A549 (cell line): ENCODE data around the gene METRNL. TPM values are rescaled to one million over a fixed set of nuclear protein-coding genes. Genes with fewer than 3 reads are reported as not detected.

Experiments
- ATAC-seq, 2 experiments: fragments of 200-7000 bp in 1 of 2; fragments of >200 bp in 1 of 2; cut with Nextera tagmentation in 1 of 2; cut with Tn5 transposase in 1 of 2; 3 replicates each; pipeline versions ENCODE4 v1.8.0 to v1.9.1; 2018 to 2020; ENCODE audit warnings: mild to moderate bottlenecking in 1 of 2, moderate library complexity in 1 of 2
- CTCF ChIA-PET: fragments of 300-600 bp; sonication (Branson Sonifier 250); formaldehyde crosslinking; extraction: SDS; loops from one replicate; lab custom pipeline; 2021; ENCODE audit warnings: antibody characterized with exemption, inconsistent platforms; lab: Yijun Ruan, JAX
- POLR2A ChIA-PET: fragments of 350-600 bp; formaldehyde crosslinking; extraction: SDS; loops from one replicate; lab custom pipeline; 2021; ENCODE audit warnings: antibody characterized with exemption, inconsistent platforms; lab: Yijun Ruan, JAX
- DNase-seq, 2 experiments: peaks; one replicate each; pipeline versions ENCODE4 v3.0.0 to v3.0.0-alpha.2; 2011 to 2016; ENCODE audit warnings: low read depth in 1 of 2, low spot score in 1 of 2
- FAIRE-seq: peaks from 2 replicates; lab custom pipeline; 2011; peaks lifted over from hg19 to GRCh38; lab: Jason Lieb, UNC
- H3K27ac ChIP-seq, 2 experiments: fragments of >200 bp; sonication (Bioruptor Twin); formaldehyde crosslinking; 3 replicates each; pipeline ENCODE4 v1.5.1; 2016 to 2017
- H3K4me1 ChIP-seq: fragments of >200 bp; sonication (Bioruptor Twin); formaldehyde crosslinking; 3 replicates; pipeline ENCODE4 v1.6.1; 2016
- H3K4me2 ChIP-seq: fragments of >200 bp; sonication (Bioruptor Twin); formaldehyde crosslinking; 3 replicates; pipeline ENCODE4 v1.6.1; 2016
- H3K4me3 ChIP-seq: fragments of >200 bp; sonication (Bioruptor Twin); formaldehyde crosslinking; 3 replicates; pipeline ENCODE4 v1.5.1; 2016
- H3K9me3 ChIP-seq: fragments of >200 bp; sonication (Bioruptor Twin); formaldehyde crosslinking; 3 replicates; pipeline ENCODE4 v1.6.1; 2016
- CBX8 ChIP-seq: fragments of 200-600 bp; sonication (generic); IDR thresholded peaks from 2 replicates; pipeline ENCODE4 v1.6.1; 2016
- CHD4 ChIP-seq: fragments of 200-600 bp; sonication (generic); IDR thresholded peaks from 2 replicates; pipeline ENCODE4 v1.6.1; 2016; ENCODE audit warnings: antibody characterized with exemption, mild to moderate bottlenecking, borderline replicate concordance
- ELK1 ChIP-seq: fragments of 150-350 bp; IDR thresholded peaks from 2 replicates; pipeline ENCODE4 v1.6.1; 2014; ENCODE audit warnings: low read depth, mild to moderate bottlenecking, low read length
- ESRRA ChIP-seq: fragments of 150-350 bp; IDR thresholded peaks from 2 replicates; pipeline ENCODE4 v1.6.1; 2014; ENCODE audit warnings: mild to moderate bottlenecking, low read length, borderline replicate concordance
- FOXS1 ChIP-seq: fragments of 250-450 bp; sonication (Bioruptor Pico); IDR thresholded peaks from 2 replicates; pipeline ENCODE4 v1.5.0; 2020; ENCODE audit warnings: mild to moderate bottlenecking, moderate library complexity
- GATA3 ChIP-seq: IDR thresholded peaks from 2 replicates; pipeline ENCODE4 v1.6.1; 2012; ENCODE audit warnings: borderline replicate concordance
- HDAC2 ChIP-seq: fragments of 200-600 bp; sonication (generic); IDR thresholded peaks from 2 replicates; pipeline ENCODE4 v1.6.1; 2016
- HEYL ChIP-seq: fragments of 250-450 bp; sonication (Bioruptor Pico); IDR thresholded peaks from 2 replicates; pipeline ENCODE4 v1.8.0; 2021; ENCODE audit warnings: mild to moderate bottlenecking, moderate library complexity
- HMGXB4 ChIP-seq: fragments of 250-450 bp; sonication (Bioruptor Pico); IDR thresholded peaks from 2 replicates; pipeline ENCODE4 v1.5.0; 2021; ENCODE audit warnings: mild to moderate bottlenecking, moderate library complexity, borderline replicate concordance
- HOXA7 ChIP-seq: fragments of 250-450 bp; sonication (Bioruptor Pico); IDR thresholded peaks from 2 replicates; pipeline ENCODE4 v1.5.0; 2020; ENCODE audit warnings: mild to moderate bottlenecking, moderate library complexity
- HOXB13 ChIP-seq: fragments of 250-450 bp; sonication (Bioruptor Pico); IDR thresholded peaks from 2 replicates; pipeline ENCODE4 v1.5.0; 2020; ENCODE audit warnings: low read depth, mild to moderate bottlenecking, moderate library complexity
- JUN ChIP-seq, 2 experiments: fragments of >200 bp; sonication (Bioruptor Twin); formaldehyde crosslinking; IDR thresholded peaks; 2 replicates in 1 of 2; 3 replicates in 1 of 2; pipeline ENCODE4 v1.6.1; 2016 to 2017
- MAFK ChIP-seq: fragments of 450-650 bp; IDR thresholded peaks from 2 replicates; pipeline ENCODE4 v1.6.1; 2014; ENCODE audit not compliant: partially characterized antibody
- MAZ ChIP-seq: fragments of 150-350 bp; IDR thresholded peaks from 2 replicates; pipeline ENCODE4 v1.6.1; 2014; ENCODE audit warnings: antibody characterized with exemption, low read depth, low read length, borderline replicate concordance
- MYC ChIP-seq: IDR thresholded peaks from 2 replicates; pipeline ENCODE4 v1.6.1; 2012; ENCODE audit warnings: mild to moderate bottlenecking, inconsistent platforms, low read length, improper control_type of control experiment, borderline replicate concordance
- NR3C1 ChIP-seq: fragments of >200 bp; sonication (Bioruptor Twin); formaldehyde crosslinking; IDR thresholded peaks from 3 replicates; pipeline ENCODE4 v1.6.1; 2017
- PBX3 ChIP-seq: IDR thresholded peaks from 2 replicates; pipeline ENCODE4 v1.6.1; 2012
- POLR2A ChIP-seq: IDR thresholded peaks from 2 replicates; pipeline ENCODE4 v1.6.1; 2012; ENCODE audit warnings: mild to moderate bottlenecking, low read length
- RNF2 ChIP-seq: fragments of 200-600 bp; sonication (generic); IDR thresholded peaks from 2 replicates; pipeline ENCODE4 v1.6.1; 2016; ENCODE audit warnings: low read depth, mild to moderate bottlenecking, antibody characterized with exemption, moderate library complexity, borderline replicate concordance
- SMC3 ChIP-seq: fragments of >200 bp; sonication (Bioruptor Twin); formaldehyde crosslinking; IDR thresholded peaks from 3 replicates; pipeline ENCODE4 v1.6.1; 2018; ENCODE audit warnings: inconsistent platforms
- TFCP2L1 ChIP-seq: fragments of 250-450 bp; sonication (Bioruptor Pico); IDR thresholded peaks from 2 replicates; pipeline ENCODE4 v1.5.0; 2021; ENCODE audit warnings: mild to moderate bottlenecking
- TP53 ChIP-seq: fragments of 250-450 bp; sonication (Bioruptor Pico); IDR thresholded peaks from 2 replicates; pipeline ENCODE4 v1.5.0; 2021; ENCODE audit warnings: mild to moderate bottlenecking, moderate library complexity
- ZC3H11A ChIP-seq: fragments of 450-650 bp; IDR thresholded peaks from 2 replicates; pipeline ENCODE4 v1.6.1; 2014; ENCODE audit warnings: antibody characterized with exemption, mild to moderate bottlenecking
- ZSCAN20 ChIP-seq: fragments of 250-450 bp; sonication (Bioruptor Pico); IDR thresholded peaks from 2 replicates; pipeline ENCODE4 v1.8.0; 2022; ENCODE audit warnings: mild to moderate bottlenecking, moderate library complexity
- WGBS: methylation state at CpG from one replicate; pipeline ENCODE4 v1.1.6; 2017; ENCODE audit errors: missing lambda C conversion rate; 5-methylcytosine and 5-hydroxymethylcytosine counted together
- polyA plus RNA-seq, 4 experiments: library from polyadenylated mRNA; depleted of rRNA in 3 of 4; stranded (reverse); fragments of >200 nt; fragmentation: RNase III in 1 of 4; extraction: RNeasy Plus Mini Kit Qiagen cat#74134 plus additional on column Dnase treatment in 1 of 4; gene quantifications; 2 replicates in 3 of 4; 3 replicates in 1 of 4; pipeline ENCODE4 v1.2.3, GENCODE V29; 2011 to 2017
- TF ChIP-seq, protein P1 (sequence below): fragments of 250-450 bp; sonication (Bioruptor Pico); IDR thresholded peaks from 2 replicates; pipeline ENCODE4 v1.5.0; 2020; ENCODE audit warnings: low read depth, mild to moderate bottlenecking, moderate library complexity
- TF ChIP-seq, protein P2 (sequence below): IDR thresholded peaks from 2 replicates; pipeline ENCODE4 v1.6.1; 2012; ENCODE audit warnings: low read depth, borderline replicate concordance
- TF ChIP-seq, protein P3 (sequence below): fragments of 450-650 bp; IDR thresholded peaks from 2 replicates; pipeline ENCODE4 v1.6.1; 2014; ENCODE audit warnings: antibody characterized with exemption

METRNL gene
- polyA plus RNA-seq, 2 of the 4 experiments (the other 2 are of a cell fraction), result 1.7 to 6.4 TPM

- TF ChIP-seq, protein P1, sequence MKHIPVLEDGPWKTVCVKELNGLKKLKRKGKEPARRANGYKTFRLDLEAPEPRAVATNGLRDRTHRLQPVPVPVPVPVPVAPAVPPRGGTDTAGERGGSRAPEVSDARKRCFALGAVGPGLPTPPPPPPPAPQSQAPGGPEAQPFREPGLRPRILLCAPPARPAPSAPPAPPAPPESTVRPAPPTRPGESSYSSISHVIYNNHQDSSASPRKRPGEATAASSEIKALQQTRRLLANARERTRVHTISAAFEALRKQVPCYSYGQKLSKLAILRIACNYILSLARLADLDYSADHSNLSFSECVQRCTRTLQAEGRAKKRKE (CRISPR knock-in tag), result no peak
- TF ChIP-seq NR3C1 (no peak), TFCP2L1 (no peak), FOXS1 (no peak)
- TF ChIP-seq, protein P2, sequence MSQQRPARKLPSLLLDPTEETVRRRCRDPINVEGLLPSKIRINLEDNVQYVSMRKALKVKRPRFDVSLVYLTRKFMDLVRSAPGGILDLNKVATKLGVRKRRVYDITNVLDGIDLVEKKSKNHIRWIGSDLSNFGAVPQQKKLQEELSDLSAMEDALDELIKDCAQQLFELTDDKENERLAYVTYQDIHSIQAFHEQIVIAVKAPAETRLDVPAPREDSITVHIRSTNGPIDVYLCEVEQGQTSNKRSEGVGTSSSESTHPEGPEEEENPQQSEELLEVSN, result no peak
These were observed 13.5 kb downstream of the METRNL start (continued) for GRCh38 chr17:83092931-83093330.

DNA sequence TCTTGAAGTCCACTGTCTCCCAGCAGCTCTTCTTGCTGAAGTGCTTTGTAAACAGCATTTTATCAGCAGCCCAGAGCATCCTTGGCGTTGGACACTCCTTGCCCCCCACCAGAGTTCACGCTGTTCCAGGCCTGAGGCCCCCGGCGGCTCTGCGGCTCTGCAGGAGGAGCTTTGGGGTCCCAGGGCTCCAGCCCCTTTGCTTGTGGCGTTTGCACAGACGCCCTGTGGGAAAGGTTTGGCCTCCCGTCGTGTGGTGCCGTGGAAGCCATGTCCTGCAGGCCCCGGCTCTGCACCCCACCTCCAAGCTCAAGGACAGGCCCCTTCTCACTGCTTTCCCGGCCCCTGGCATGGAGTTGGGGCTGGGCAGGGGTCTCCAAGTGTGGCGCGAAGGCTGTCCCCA, 14.1 kb downstream of the METRNL start:
- CTCF ChIA-PET, result interaction anchor here (0.8 to 1.9 kb wide), 3 partner anchors 10 to 312 kb away, joined by 3 to 6 read pairs (median 4); no protein-coding TSS in a partner anchor
- FAIRE-seq, result no peak
- no peak for ATAC-seq
- Histone ChIP-seq H3K9me3 (no peaks in the 10 kb centered on the region), H3K4me1 (peaks cover 9% of the 10 kb centered on the region), H3K4me2 (no peak overlapping the region), H3K27ac (no peak overlapping the region), H3K4me3 (no peak overlapping the region)
- no peak for DNase-seq
- TF ChIP-seq HOXB13 (CRISPR knock-in tag) (no peak), GATA3 (no peak), MAFK (no peak), PBX3 (no peak), HMGXB4 (CRISPR knock-in tag) (no peak), HEYL (CRISPR knock-in tag) (no peak), SMC3 (no peak), ZC3H11A (no peak), JUN (IDR thresholded peaks at IDR 0.05) (no peak), NR3C1 (no peak), HDAC2 (no peak), TP53 (CRISPR knock-in tag) (no peak)
- TF ChIP-seq, protein P3, sequence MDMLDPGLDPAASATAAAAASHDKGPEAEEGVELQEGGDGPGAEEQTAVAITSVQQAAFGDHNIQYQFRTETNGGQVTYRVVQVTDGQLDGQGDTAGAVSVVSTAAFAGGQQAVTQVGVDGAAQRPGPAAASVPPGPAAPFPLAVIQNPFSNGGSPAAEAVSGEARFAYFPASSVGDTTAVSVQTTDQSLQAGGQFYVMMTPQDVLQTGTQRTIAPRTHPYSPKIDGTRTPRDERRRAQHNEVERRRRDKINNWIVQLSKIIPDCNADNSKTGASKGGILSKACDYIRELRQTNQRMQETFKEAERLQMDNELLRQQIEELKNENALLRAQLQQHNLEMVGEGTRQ, result no peak
- TF ChIP-seq, protein P2, result no peak
- 88% methylated on average over 14 of the region's 14 CpGs for WGBS
- POLR2A ChIA-PET, result no interaction called here

DNA sequence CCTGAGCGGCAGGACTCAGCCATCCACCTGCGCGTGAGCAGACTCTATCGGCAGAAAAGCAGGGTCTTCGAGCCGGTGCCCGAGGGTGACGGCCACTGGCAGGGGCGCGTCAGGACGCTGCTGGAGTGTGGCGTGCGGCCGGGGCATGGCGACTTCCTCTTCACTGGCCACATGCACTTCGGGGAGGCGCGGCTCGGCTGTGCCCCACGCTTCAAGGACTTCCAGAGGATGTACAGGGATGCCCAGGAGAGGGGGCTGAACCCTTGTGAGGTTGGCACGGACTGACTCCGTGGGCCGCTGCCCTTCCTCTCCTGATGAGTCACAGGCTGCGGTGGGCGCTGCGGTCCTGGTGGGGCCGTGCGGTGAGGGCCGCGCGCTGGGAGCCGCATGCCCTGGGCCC, 14.9 kb downstream of the METRNL start:
- FAIRE-seq (no peak), DNase-seq (no peak), ATAC-seq (no peak)
- WGBS, result 88% methylated on average over 32 of the region's 32 CpGs
- ChIA-PET POLR2A (no interaction called here), CTCF (interaction anchor here (1.1 to 1.9 kb wide), 2 partner anchors 11 to 17 kb away, joined by 4 to 6 read pairs; no protein-coding TSS in a partner anchor)
- Histone ChIP-seq H3K4me2 (no peak overlapping the region), H3K4me3 (no peak overlapping the region), H3K27ac (no peak overlapping the region), H3K4me1 (peaks cover 6% of the 10 kb centered on the region), H3K9me3 (no peaks in the 10 kb centered on the region)
- TF ChIP-seq MYC, result no peak
- no peak for TF ChIP-seq HOXA7
- TF ChIP-seq ESRRA, result no peak
- TF ChIP-seq JUN (IDR thresholded peaks at IDR 0.05), result no peak
- TF ChIP-seq CBX8, result no peak
- TF ChIP-seq, protein P1 (CRISPR knock-in tag), result no peak
- no peak for TF ChIP-seq CHD4
- TF ChIP-seq, protein P2, result no peak
- no peak for TF ChIP-seq MAZ
- TF ChIP-seq SMC3, result no peak
- no peak for TF ChIP-seq RNF2
- TF ChIP-seq ZC3H11A, result no peak
- no peak for TF ChIP-seq ELK1
- TF ChIP-seq TP53 (CRISPR knock-in tag), result no peak
- no peak for TF ChIP-seq MAFK
- no peak for TF ChIP-seq ZSCAN20 (CRISPR knock-in tag)
- TF ChIP-seq POLR2A, result no peak
